Mesodermal cell (in vitro differentiated cells): ENCODE results near the gene ARHGEF7.

Experiments
- H3K27ac ChIP-seq: 2 replicates; pipeline ENCODE4 v1.7.0; 2013; ENCODE audit warnings: mild to moderate bottlenecking, low read depth, low read length, moderate library complexity; ENCODE audit not compliant: severe bottlenecking
- H3K36me3 ChIP-seq: 2 replicates; pipeline ENCODE4 v1.7.1; 2013; ENCODE audit warnings: mild to moderate bottlenecking, low read length, moderate library complexity; ENCODE audit not compliant: control insufficient read depth, insufficient read depth
- H3K4me1 ChIP-seq: one replicate; pipeline ENCODE4 v1.7.1; 2013; ENCODE audit warnings: mild to moderate bottlenecking, low read length; ENCODE audit not compliant: insufficient read depth, control insufficient read depth, poor library complexity, severe bottlenecking
- H3K4me3 ChIP-seq: 2 replicates; pipeline ENCODE4 v1.7.0; 2013; ENCODE audit warnings: low read length, control low read depth, mild to moderate bottlenecking; ENCODE audit not compliant: insufficient read depth, poor library complexity, severe bottlenecking; ENCODE audit errors: extremely low read depth
- H3K9me3 ChIP-seq: 2 replicates; pipeline ENCODE4 v1.7.1; 2013; ENCODE audit warnings: mild to moderate bottlenecking, low read length, moderate library complexity; ENCODE audit not compliant: control insufficient read depth
- WGBS, 2 experiments: methylation state at CpG; one replicate each; pipeline ENCODE4 v1.1.5; 2013; ENCODE audit warnings: missing lambda C conversion rate in 2 of 2; ENCODE audit not compliant: insufficient coverage in 2 of 2; 5-methylcytosine and 5-hydroxymethylcytosine counted together

Gene ARHGEF7

DNA sequence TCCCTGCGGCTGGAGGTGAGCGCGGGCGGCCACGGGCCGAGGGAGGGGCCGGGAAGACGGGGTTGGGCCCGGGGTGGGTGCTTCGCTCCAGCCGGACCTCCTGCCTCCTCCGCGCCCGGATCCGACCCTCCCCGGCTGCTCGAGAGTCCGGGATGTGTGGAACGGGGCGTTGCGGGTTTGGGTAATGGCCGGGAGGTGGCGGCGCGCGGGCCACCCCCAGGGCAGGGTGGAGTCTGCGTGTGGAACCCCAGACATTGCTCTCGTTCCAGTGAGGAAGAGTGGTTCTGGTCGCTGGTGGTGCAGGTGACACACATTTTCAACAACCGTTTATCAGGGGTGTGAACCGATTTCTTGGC, 38.8 kb downstream of the ARHGEF7 start:
- Histone ChIP-seq H3K4me3 (peak overlapping the region; percentile 85), H3K4me1 (peaks cover 5% of the 10 kb centered on the region), H3K9me3 (no peaks in the 10 kb centered on the region), H3K36me3 (peaks cover 8% of the 10 kb centered on the region), H3K27ac (peak overlapping the region; percentile 96)
- 0 to 1% methylated on average over 19 to 21 of the region's 31 CpGs for WGBS, 2 experiments

DNA sequence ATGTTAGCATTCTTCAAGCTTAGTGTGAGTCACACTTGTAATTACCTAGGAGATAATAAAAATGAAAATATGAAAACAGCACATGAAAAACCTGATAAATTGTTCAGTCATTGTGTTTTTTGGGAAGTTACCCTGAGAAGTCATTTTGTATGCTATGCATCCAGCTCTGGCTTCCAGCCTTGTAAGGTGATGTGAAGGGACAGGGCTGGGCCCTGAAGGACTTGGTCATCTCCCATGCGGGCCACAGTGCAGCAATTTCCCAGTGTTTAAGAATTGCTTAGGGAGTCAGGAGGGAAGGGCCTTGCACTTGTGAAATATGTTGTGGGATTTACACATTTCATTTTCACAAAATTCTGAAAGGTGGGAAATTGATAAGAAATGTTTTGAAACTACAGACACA, 41.3 kb downstream of the ARHGEF7 start:
- no peak overlapping the region for H3K4me3 ChIP-seq
- no CpG with 5 or more reads among the region's 1 CpG for WGBS, 2 experiments
- no peaks in the 10 kb centered on the region for H3K9me3 ChIP-seq
- H3K36me3 ChIP-seq: peaks cover 32% of the 10 kb centered on the region
- H3K4me1 ChIP-seq: peaks cover 5% of the 10 kb centered on the region
- H3K27ac ChIP-seq: no peak overlapping the region

DNA sequence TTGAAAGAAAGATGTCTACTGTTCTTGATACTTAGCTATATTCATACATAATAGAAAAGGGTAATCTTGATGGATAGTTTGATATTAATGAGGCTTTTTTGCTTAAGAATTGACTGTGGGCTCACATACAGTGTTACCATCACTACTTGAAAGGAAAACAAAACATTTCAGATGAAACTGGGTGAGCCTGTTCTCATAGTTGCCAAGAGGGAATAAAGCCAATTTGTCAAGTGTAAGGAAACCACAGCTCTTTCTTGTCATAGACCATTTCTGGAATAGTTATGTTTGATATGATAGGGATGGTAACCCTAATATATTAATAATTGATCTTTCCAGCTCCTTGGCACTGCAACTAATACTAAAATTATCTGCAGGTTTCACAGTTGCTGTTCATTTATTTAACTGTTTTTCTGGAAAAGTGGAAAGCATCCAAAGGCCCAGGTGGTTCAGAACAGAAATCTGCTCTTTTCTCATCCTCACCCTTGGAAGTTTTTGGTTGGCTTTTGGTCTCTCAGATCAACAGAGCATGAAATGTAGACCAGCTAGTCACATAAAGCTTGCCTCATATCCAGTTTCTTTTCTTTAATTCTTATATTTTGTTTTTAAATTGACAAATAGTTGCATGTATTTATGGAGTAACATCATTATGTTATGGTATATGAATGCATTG, 43.2 kb downstream of the ARHGEF7 start:
- H3K9me3 ChIP-seq: no peaks in the 10 kb centered on the region
- no peak overlapping the region for H3K27ac ChIP-seq
- H3K4me1 ChIP-seq: peaks cover 5% of the 10 kb centered on the region
- no peak overlapping the region for H3K4me3 ChIP-seq
- peaks cover 41% of the 10 kb centered on the region for H3K36me3 ChIP-seq

DNA sequence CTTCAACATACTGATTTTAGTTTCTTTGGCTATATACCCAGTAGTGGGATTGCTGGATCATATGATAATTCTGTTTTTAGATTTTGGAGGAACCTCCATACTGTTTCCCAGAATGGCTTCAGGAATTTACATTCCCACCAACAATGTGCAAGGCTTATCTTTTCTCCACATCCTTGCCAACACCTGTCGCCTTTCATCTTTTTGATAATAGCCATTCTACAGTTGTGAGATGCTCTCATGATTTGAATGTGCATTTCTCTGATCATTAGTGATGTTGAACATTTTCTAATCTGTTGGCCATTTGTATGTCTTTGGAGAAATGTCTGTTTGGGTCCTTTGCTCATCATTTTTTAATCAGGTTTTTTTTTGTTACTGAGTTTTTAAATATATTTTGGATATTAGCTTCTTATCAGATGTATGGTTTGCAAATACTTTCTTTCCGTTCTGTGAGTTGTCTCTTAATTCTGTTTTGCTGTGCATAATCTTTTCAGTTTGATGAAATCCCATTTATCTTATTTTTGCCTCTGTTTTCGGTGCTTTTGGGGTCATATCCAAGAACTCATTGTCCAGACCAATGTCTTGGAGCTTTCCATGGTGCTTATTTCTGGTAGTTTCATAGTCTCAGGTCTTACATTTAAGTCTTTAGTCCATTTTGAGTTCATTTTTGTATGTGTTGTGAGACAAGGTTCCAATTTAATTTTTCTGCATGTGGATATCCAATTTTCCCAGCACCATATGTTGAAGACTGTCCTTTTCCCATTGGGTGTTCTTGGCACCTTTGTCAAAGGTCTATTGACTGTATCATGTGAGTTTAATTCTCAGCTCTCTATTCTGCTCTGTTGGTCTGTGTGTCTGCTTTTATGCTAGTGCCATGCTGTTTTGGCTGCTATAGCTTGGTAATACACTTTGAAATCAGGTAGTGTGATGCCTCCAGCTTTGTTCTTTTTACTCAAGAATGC, 44.5 kb downstream of the ARHGEF7 start:
- Histone ChIP-seq H3K4me1 (peaks cover 2% of the 10 kb centered on the region), H3K27ac (no peak overlapping the region), H3K4me3 (no peak overlapping the region), H3K36me3 (peaks cover 54% of the 10 kb centered on the region), H3K9me3 (no peaks in the 10 kb centered on the region)
- 100% methylated on average over 1 of the region's 3 CpGs; no CpG with 5 or more reads in 1 of the 2 experiments for WGBS, 2 experiments

DNA sequence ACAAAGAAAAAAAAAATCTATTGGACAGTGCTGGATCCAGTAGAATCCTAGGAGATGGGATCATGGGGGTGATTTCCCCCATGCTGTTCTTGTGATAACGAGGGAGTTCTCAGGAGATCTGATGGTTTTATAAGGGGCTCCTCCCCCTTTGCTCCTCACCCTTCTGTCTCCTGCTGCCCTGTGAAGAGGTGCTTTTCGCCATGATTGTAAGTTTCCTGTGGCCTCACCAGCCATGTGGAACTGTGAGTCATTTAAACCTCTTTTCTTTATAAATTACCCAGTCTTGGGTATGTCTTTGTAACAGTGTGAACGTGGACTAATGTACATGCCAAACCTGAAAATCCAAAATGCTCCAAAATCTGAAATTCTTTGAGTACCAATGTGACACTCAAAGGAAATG, 45.5 kb downstream of the ARHGEF7 start:
- Histone ChIP-seq H3K4me3 (no peak overlapping the region), H3K36me3 (peaks cover 55% of the 10 kb centered on the region), H3K27ac (no peak overlapping the region), H3K9me3 (no peaks in the 10 kb centered on the region), H3K4me1 (no peaks in the 10 kb centered on the region)
- no CpG with 5 or more reads among the region's 3 CpGs for WGBS, 2 experiments

DNA sequence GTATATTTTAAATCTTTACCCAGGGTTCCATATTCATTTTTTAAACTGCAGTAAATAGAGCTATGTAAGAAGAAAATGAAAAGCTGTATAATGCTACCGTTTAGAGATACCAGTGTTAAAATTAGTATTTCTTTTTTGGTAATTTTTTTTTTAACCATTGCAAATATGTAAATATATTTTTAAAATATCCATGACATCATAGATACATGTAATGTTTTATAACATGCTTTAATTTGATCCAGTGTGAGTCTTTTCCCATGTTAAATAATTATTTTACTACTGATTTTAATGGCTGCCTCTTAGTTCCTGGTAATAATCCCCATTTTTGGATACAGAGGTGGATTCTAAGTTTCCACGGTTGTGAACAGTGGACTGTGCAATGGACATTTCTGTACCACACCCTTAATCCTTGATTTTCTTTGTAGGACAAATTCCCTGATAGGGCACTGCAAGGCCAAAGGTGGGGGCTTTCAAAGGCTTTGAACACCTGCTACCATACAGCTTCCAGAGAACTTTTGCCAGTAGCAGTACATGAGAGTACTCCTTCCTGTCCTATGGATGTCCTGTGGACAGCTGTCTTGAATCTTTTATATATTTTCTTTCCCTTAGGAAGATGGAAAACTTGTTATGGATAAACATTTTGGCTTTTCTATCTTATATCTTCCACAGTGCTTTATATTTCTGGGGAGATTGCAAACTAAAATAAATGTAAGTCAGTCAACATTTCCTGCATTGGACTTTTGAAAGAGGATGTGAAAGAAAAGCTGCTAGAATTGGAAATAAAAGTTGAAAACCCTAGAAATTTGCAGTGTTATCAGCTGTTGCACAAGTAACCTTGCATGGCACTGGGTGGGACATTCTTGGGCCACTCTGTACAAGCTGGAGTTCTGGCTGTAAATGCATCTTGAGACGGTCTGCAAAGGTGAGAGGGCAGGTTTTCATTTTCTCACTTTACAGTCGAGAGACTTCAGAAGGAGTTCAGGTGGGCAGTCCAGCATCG, 46.8 kb downstream of the ARHGEF7 start:
- Histone ChIP-seq H3K36me3 (peaks cover 62% of the 10 kb centered on the region), H3K27ac (no peak overlapping the region), H3K9me3 (no peaks in the 10 kb centered on the region), H3K4me3 (no peak overlapping the region), H3K4me1 (no peaks in the 10 kb centered on the region)
- 100% methylated on average over 2 of the region's 5 CpGs for WGBS, 2 experiments

DNA sequence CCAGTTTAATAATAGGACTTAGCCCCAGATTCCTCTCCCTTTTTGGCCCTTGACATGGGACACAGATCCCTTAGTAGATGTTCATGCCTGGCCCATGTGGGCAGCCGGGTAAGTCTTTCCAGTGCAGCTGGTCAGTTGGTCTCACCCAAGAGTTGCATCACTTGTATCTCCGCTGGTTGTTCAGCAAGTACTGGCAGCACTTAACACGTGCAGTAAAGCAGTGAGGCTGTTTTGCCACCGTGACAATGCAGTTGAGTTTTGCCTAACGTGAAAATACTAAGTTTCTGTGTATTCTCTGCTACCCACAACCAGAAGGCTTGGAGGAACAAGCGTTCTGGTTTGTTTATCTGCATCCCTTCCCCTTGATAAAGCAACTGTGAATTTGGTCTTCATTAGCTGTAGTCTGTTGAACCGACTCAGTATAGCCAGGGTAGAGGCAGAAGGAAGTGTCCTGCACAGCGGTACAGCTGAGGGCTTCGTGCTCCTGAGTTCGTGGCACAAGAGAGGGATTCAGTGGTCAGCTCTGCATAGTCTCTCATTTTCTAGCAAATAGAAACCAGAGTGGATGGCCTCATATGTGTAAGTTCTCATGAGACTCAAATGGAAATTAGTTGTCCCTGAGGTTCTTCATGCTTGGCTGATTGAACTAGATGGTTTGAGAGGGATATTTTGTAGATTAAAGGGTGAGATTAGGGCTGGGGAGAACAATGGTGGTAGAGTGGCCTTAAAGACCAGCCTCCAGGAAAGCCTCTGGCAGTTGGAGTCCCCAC, 50.3 kb downstream of the ARHGEF7 start:
- Histone ChIP-seq H3K4me1 (no peaks in the 10 kb centered on the region), H3K9me3 (peaks cover 8% of the 10 kb centered on the region), H3K27ac (no peak overlapping the region), H3K36me3 (peaks cover 63% of the 10 kb centered on the region), H3K4me3 (no peak overlapping the region)
- WGBS, 2 experiments: 93 to 96% methylated on average over 7 to 9 of the region's 10 CpGs

DNA sequence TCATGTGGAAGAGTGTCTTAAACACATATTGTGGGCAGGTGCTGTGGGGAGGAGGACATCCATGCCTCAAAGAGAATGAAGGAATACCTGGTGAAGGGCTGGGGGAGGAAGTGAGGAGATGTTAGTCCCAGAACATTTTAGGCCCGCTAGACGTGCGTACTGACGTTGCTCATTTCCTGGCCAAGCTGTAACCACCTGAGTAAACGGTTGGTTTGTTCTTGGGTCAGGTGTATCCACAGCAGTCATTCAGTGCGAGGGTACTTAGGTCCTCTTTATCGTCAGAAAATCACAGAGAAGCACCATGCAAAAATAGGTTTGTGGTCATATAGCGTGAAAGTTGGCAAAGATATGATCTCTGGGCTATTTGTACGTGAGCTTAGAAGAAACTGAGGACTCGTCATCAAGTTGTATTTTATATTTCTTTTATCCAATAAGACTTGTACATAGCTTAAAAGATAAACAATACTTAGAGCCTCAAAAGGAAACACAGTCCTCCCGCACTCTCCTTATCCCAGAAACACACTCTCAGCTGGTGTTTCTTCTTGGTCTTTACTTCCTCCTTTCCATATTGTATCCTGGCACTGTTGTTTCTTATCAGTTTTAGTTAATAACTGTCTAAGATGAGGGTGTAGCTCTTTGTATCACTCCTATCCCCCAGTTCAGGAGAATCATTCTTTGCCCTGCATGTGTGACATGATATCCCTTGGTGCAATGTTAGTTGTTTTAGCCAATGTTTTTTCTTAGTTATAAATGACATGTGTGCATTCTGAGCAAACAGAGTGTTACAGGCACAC, 52.0 kb downstream of the ARHGEF7 start:
- WGBS, 2 experiments: 98% methylated on average over 6 to 9 of the region's 11 CpGs
- peaks cover 8% of the 10 kb centered on the region for H3K9me3 ChIP-seq
- H3K4me3 ChIP-seq: no peak overlapping the region
- no peak overlapping the region for H3K27ac ChIP-seq
- no peaks in the 10 kb centered on the region for H3K4me1 ChIP-seq
- H3K36me3 ChIP-seq: peaks cover 54% of the 10 kb centered on the region

DNA sequence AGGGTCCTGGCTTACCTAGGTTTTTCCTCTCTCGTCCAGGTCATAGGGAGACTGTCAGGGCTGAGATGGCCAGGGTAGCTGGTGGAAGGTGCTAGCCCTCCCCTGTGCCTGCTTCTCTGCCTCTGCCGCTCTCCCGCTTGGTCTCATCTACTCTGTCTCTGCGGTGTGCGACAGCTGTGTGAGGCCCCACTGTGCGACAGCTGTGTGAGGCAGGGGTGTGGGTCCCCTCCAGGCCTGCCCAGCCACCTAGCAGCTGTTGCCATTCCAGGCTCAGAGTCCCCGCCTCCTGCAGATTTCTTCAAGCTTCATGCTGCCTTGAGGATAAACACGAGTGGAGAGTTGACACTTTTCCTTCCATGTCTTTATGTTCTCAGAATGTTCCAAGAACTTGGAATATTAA, 53.0 kb downstream of the ARHGEF7 start:
- H3K4me3 ChIP-seq: no peak overlapping the region
- H3K4me1 ChIP-seq: no peaks in the 10 kb centered on the region
- H3K27ac ChIP-seq: no peak overlapping the region
- peaks cover 8% of the 10 kb centered on the region for H3K9me3 ChIP-seq
- 93 to 94% methylated on average over 7 to 8 of the region's 8 CpGs for WGBS, 2 experiments
- H3K36me3 ChIP-seq: peaks cover 55% of the 10 kb centered on the region
